ES-I3 (cell line): ENCODE data around the gene MSTO1.
A peak's percentile ranks its signal among the peaks of the same experiment; 100 is the strongest.
"Not testable (repeated sequence)": the region's sequence is repeated elsewhere in the genome, so short reads cannot be mapped to it uniquely, and the experiment has no call there.

ENCODE experiments used
- H3K36me3 ChIP-seq: 2 replicates; pipeline ENCODE4 v1.6.1; 2013; ENCODE audit warnings: mild to moderate bottlenecking, low read length, control low read depth, moderate library complexity; ENCODE audit not compliant: insufficient read depth
- H3K4me1 ChIP-seq: 2 replicates; pipeline ENCODE4 v1.6.1; 2013; ENCODE audit warnings: mild to moderate bottlenecking, control low read depth, low read length; ENCODE audit not compliant: insufficient read depth
- H3K9ac ChIP-seq: 2 replicates; pipeline ENCODE4 v1.6.1; 2013; ENCODE audit warnings: low read depth, mild to moderate bottlenecking, low read length, moderate library complexity
- H3K9me3 ChIP-seq: 2 replicates; pipeline ENCODE4 v1.6.1; 2013; ENCODE audit warnings: mild to moderate bottlenecking, low read length, moderate library complexity; ENCODE audit not compliant: control insufficient read depth, insufficient read depth

MSTO1 gene

GRCh38 chr1:155596864-155597263 is 13.2 kb upstream of the MSTO1 start:
- Histone ChIP-seq H3K36me3 (no peaks in the 10 kb centered on the region), H3K9me3 (no peaks in the 10 kb centered on the region), H3K9ac (no peak overlapping the region), H3K4me1 (peaks cover 11% of the 10 kb centered on the region)

- peaks cover 14% of the 10 kb centered on the region for H3K4me1 ChIP-seq
- peak overlapping the region; percentile 37; the same call in 1 of the 2 replicates for H3K9ac ChIP-seq
Measured at GRCh38 chr1:155598842-155599331, 11.1 kb upstream of the MSTO1 start.

DNA sequence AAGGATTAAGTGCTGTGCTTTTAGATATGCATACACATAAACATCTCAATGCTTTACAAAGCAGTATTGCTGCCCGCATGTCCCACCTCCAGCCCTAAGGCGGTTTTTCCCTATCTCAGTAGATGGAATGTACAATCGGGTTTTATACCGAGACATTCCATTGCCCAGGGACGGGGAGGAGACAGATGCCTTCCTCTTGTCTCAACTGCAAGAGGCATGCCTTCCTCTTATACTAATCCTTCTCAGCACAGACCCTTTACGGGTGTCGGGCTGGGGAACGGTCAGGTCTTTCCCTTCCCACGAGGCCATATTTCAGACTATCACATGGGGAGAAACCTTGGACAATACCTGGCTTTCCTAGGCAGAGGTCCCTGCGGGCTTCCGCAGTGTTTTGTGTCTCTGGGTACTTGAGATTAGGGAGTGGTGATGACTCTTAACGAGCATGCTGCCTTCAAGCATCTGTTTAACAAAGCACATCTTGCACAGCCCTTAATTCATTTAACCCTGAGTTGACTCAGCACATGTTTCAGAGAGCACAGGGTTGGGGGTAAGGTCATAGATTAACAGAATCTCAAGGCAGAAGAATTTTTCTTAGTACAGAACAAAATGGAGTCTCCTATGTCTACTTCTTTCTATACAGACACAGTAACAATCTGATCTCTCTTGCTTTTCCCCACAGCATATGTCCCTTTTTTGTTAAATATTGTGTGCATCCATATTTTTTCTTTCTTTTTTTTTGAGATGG is 10.0 kb upstream of the MSTO1 start:
- H3K9ac ChIP-seq = peak overlapping the region; percentile 8; the same call in 1 of the 2 replicates
- H3K4me1 ChIP-seq = peaks cover 14% of the 10 kb centered on the region
- not testable (repeated sequence) for H3K36me3 ChIP-seq, H3K9me3 ChIP-seq

More at GRCh38 chr1:155598842-155599331, 11.1 kb upstream of the MSTO1 start:
- no peaks in the 10 kb centered on the region for H3K36me3 ChIP-seq
- H3K9me3 ChIP-seq = no peaks in the 10 kb centered on the region

DNA sequence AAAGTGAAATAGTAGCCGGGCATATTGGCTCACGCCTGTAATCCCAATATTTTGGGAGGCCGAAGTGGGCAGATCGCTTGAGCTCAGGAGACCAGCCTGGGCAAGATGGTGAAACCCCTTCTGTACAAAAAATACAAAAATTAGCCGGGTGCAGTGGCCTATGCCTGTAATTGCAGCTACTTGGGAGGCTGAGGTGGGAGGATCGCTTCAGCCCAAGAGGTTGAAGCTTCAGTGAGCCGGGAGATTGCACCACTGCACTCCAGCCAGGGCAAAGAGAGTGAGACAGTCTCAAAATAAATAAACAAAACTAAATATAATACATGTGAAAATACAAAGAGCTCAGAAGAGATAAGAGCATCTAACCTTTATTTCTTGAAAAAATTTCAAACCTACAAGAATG is 2.3 kb upstream of the MSTO1 start:
- Histone ChIP-seq H3K9ac (no peak overlapping the region), H3K36me3 (peaks cover 5% of the 10 kb centered on the region; the same call in 1 of the 2 replicates), H3K9me3 (no peaks in the 10 kb centered on the region), H3K4me1 (no peaks in the 10 kb centered on the region)

DNA sequence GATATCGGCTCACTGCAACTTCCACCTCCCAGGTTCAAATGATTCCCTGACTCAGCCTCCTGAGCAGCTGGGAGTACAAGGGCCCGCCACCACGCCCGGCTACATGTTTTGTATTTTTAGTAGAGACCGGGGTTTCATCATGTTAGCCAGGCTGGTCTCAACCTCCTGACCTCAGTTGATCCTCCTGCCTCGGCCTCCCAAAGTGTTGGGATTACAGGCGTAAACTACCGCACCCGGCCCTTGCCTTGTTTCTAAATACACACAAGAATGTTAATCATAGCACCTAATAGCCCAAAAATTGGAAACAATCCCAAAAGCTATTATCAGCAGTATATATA is 1.2 kb upstream of the MSTO1 start:
- H3K9ac ChIP-seq = no peak overlapping the region
- no peaks in the 10 kb centered on the region for H3K4me1 ChIP-seq
- no peaks in the 10 kb centered on the region for H3K9me3 ChIP-seq
- H3K36me3 ChIP-seq = peaks cover 5% of the 10 kb centered on the region; the same call in 1 of the 2 replicates

- H3K4me1 ChIP-seq, H3K36me3 ChIP-seq, H3K9me3 ChIP-seq: not testable (repeated sequence)
- peak overlapping the region; percentile 68; the same call in 1 of the 2 replicates for H3K9ac ChIP-seq
Measured at GRCh38 chr1:155610257-155610647, 234 bp downstream of the MSTO1 start.

- H3K9me3 ChIP-seq, H3K36me3 ChIP-seq, H3K9ac ChIP-seq, H3K4me1 ChIP-seq: not testable (repeated sequence)
Measured at GRCh38 chr1:155613226-155613625, 3.2 kb downstream of the MSTO1 start.

- H3K9me3 ChIP-seq = peaks cover 4% of the 10 kb centered on the region; the same call in 1 of the 2 replicates
- peaks cover 4% of the 10 kb centered on the region; the same call in 1 of the 2 replicates for H3K4me1 ChIP-seq
- no peaks in the 10 kb centered on the region for H3K36me3 ChIP-seq
- no peak overlapping the region for H3K9ac ChIP-seq
Measured at GRCh38 chr1:155622191-155622590, 12.2 kb downstream of the MSTO1 start.

GRCh38 chr1:155623357-155623756 is 13.3 kb downstream of the MSTO1 start:
- Histone ChIP-seq H3K9me3 (peaks cover 4% of the 10 kb centered on the region; the same call in 1 of the 2 replicates), H3K36me3 (no peaks in the 10 kb centered on the region), H3K9ac (no peak overlapping the region), H3K4me1 (peaks cover 4% of the 10 kb centered on the region; the same call in 1 of the 2 replicates)

DNA sequence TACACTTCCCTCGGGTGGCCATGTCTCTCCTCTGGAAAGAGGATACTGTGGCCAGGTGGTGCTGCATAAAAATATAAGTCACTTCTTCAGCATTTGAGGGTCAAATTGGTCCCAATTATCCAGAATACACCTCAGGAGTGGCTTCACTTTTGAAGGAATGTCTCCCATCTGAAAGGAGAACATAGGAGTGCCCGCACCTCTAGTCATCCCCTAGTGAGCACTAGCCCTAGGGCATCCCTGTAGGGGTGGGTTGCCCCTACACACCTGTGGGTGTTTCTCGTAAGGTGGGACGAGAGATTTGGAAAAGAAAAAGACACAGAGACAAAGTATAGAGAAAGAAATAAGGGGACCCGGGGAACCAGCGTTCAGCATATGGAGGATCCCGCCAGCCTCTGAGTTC is 16.4 kb downstream of the MSTO1 start:
- H3K36me3 ChIP-seq, H3K9me3 ChIP-seq, H3K9ac ChIP-seq, H3K4me1 ChIP-seq: not testable (repeated sequence)

DNA sequence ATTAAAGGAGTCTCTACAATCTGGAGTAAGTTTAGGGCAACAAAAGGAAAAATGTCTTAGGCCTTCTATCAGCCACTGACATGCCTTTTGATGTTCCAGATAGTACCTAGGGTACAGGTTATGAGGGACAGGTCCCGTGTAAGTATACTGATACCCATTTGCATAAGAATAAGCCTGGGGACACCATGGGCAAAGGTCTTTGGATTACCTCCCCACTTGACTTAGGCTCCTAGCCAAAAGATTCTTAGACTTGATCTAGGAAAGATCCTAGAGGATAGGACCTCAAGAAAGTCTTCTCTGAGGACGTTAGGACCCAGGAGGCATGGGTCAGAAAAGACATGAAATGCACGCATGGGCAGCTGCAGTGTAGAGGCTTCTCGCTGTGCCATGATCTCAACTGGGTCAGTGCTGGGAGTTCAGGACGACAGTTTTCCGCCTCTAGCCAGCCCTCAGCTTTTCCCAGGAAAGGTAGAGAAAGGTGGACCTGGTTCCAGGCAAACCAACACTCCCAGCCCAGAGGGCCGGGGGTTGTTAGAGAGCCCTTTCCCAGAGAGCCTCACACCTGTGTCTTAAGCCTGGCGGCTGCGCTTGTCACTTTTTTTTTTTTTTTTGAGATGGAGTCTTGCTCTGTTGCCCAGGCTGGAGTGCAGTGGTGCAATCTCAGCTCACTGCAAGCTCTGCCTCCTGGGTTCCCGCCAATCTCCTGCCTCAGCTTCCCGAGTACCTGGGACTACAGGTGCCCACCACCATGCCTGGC is 26.6 kb downstream of the MSTO1 start:
- Histone ChIP-seq H3K9me3 (peaks cover 24% of the 10 kb centered on the region), H3K9ac (no peak overlapping the region), H3K4me1 (peaks cover 11% of the 10 kb centered on the region), H3K36me3 (peaks cover 4% of the 10 kb centered on the region; the same call in 1 of the 2 replicates)

DNA sequence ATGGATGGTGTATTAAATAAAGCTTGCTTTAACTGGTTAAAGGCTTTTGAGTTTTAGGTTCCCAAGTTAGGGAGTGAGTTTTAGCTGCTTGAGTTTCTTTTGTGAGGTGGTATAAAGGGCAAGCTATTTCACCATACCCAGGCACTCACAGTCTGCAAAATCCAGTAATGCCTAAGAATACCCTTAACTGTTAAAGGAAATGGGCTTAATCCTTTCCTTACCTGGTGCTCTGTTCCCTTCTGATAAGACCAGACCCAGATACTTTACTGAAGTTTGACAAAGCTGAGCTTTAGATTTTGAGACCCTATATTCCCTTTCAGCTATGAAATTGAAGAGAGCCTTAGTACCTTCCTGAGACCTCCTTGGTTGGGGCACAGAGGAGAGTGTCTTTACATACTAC is 30.3 kb downstream of the MSTO1 start:
- Histone ChIP-seq H3K9ac (no peak overlapping the region), H3K9me3 (peaks cover 37% of the 10 kb centered on the region), H3K36me3 (peaks cover 4% of the 10 kb centered on the region; the same call in 1 of the 2 replicates), H3K4me1 (peaks cover 11% of the 10 kb centered on the region)

GRCh38 chr1:155642559-155643180 is 32.7 kb downstream of the MSTO1 start:
- not testable (repeated sequence) for H3K36me3 ChIP-seq, H3K4me1 ChIP-seq, H3K9ac ChIP-seq
- H3K9me3 ChIP-seq = peaks cover 41% of the 10 kb centered on the region

DNA sequence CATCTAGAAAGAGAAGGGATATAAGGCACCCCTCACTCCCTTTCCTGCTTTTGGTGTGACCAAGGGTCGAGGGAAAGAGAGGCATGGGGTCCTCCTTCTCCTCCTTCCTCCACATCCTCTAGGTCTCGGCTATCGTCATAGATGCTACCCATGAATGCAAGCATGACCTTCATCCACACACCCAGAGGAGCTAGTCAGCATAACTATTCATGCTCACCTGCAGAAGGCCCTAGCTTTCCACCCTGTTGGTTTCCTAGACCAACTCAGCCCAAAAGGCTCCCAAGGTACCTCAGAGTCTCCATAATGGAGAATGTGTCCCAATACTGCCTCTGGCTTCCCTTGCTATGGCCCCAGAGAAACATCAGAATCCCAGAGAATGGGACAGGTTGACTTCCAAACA is 33.2 kb downstream of the MSTO1 start:
- Histone ChIP-seq H3K9ac (no peak overlapping the region), H3K4me1 (no peaks in the 10 kb centered on the region), H3K36me3 (peaks cover 6% of the 10 kb centered on the region), H3K9me3 (peaks cover 40% of the 10 kb centered on the region)
